GM18498 (cell line): ENCODE results near the gene UGT3A2.

Source experiments
- ATAC-seq: cut with Tn5 transposase; IDR thresholded peaks from one replicate; pipeline ENCODE4 v1.9.1; 2021; ENCODE audit warnings: mild to moderate bottlenecking, moderate library complexity; ENCODE audit not compliant: unreplicated experiment

UGT3A2 gene

GRCh38 chr5:36066540-36067210 is at the start of gene UGT3A2:
Gene UGT3A2, minus strand, starts transcription at chr5:36066882. Its CDS starts 93 bp downstream, at chr5:36066789.
- no peak for ATAC-seq

- no peak for ATAC-seq
These were observed 44.6 kb upstream of the UGT3A2 start for GRCh38 chr5:36111238-36111637.

GRCh38 chr5:36108758-36109460 is 42.2 kb upstream of the UGT3A2 start:
- ATAC-seq = no peak

- ATAC-seq = no peak
These were observed 39.1 kb upstream of the UGT3A2 start for GRCh38 chr5:36105819-36106218.

GRCh38 chr5:36099748-36100147 is 33.1 kb upstream of the UGT3A2 start:
- no peak for ATAC-seq

GRCh38 chr5:36096486-36096885 is 29.8 kb upstream of the UGT3A2 start:
- no peak for ATAC-seq

- peak; percentile 86 for ATAC-seq
These were observed 23.3 kb upstream of the UGT3A2 start for GRCh38 chr5:36089989-36090388.

GRCh38 chr5:36079200-36079781 is 12.6 kb upstream of the UGT3A2 start:
- peak; percentile 97 for ATAC-seq

GRCh38 chr5:36078430-36078829 is 11.7 kb upstream of the UGT3A2 start:
- ATAC-seq = no peak

- peak; percentile 88 for ATAC-seq
These were observed 7.0 kb upstream of the UGT3A2 start for GRCh38 chr5:36073595-36074216.

GRCh38 chr5:36070687-36071571 is 4.2 kb upstream of the UGT3A2 start:
- peak; percentile 68 for ATAC-seq

GRCh38 chr5:36068751-36069281 is 2.1 kb upstream of the UGT3A2 start:
- no peak for ATAC-seq

GRCh38 chr5:36066001-36066539 is 612 bp downstream of the UGT3A2 start:
- ATAC-seq = no peak

GRCh38 chr5:36060420-36060887 is 6.2 kb downstream of the UGT3A2 start:
- no peak for ATAC-seq

GRCh38 chr5:36059571-36060419 is 6.9 kb downstream of the UGT3A2 start:
- no peak for ATAC-seq

- ATAC-seq = no peak
These were observed 7.9 kb downstream of the UGT3A2 start for GRCh38 chr5:36058776-36059175.

GRCh38 chr5:36057386-36057785 is 9.3 kb downstream of the UGT3A2 start:
- ATAC-seq = no peak

GRCh38 chr5:36056422-36056821 is 10.3 kb downstream of the UGT3A2 start:
- no peak for ATAC-seq

- no peak for ATAC-seq
These were observed 10.7 kb downstream of the UGT3A2 start for GRCh38 chr5:36055984-36056383.
